Epithelial cell of proximal tubule (primary cell): ENCODE data around the gene ZDHHC1. TPM values are rescaled to one million over a fixed set of nuclear protein-coding genes. Genes with fewer than 3 reads are reported as not detected.

Experiments used
- DNase-seq: peaks from one replicate; pipeline ENCODE4 v3.0.0-alpha.2; 2011; ENCODE audit warnings: low read depth
- H3K4me3 ChIP-seq: 2 replicates; pipeline ENCODE4 v1.5.1; 2011; ENCODE audit warnings: low read depth, mild to moderate bottlenecking, low read length
- total RNA-seq: library from RNA; depleted of rRNA; stranded (reverse); fragments of >200 nt; gene quantifications from 2 replicates; pipeline ENCODE4 v1.2.3, GENCODE V29; 2015
- TF ChIP-seq, protein P1 (sequence below): conservative IDR thresholded peaks from 2 replicates; pipeline ENCODE4 v1.5.1; 2012; ENCODE audit warnings: low read depth, mild to moderate bottlenecking, low read length

Gene ZDHHC1
- total RNA-seq, 1 donor from 2014 or later = 7.3 TPM

GRCh38 chr16:67443265-67443664 is 27.0 kb upstream of the ZDHHC1 start:
- TF ChIP-seq, protein P1, sequence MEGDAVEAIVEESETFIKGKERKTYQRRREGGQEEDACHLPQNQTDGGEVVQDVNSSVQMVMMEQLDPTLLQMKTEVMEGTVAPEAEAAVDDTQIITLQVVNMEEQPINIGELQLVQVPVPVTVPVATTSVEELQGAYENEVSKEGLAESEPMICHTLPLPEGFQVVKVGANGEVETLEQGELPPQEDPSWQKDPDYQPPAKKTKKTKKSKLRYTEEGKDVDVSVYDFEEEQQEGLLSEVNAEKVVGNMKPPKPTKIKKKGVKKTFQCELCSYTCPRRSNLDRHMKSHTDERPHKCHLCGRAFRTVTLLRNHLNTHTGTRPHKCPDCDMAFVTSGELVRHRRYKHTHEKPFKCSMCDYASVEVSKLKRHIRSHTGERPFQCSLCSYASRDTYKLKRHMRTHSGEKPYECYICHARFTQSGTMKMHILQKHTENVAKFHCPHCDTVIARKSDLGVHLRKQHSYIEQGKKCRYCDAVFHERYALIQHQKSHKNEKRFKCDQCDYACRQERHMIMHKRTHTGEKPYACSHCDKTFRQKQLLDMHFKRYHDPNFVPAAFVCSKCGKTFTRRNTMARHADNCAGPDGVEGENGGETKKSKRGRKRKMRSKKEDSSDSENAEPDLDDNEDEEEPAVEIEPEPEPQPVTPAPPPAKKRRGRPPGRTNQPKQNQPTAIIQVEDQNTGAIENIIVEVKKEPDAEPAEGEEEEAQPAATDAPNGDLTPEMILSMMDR = no peak
- no peak for DNase-seq
- H3K4me3 ChIP-seq = no peak overlapping the region

- TF ChIP-seq, protein P1 = no peak
- DNase-seq = no peak
- H3K4me3 ChIP-seq = no peak overlapping the region
These were observed 26.4 kb upstream of the ZDHHC1 start for GRCh38 chr16:67442581-67443255.

DNA sequence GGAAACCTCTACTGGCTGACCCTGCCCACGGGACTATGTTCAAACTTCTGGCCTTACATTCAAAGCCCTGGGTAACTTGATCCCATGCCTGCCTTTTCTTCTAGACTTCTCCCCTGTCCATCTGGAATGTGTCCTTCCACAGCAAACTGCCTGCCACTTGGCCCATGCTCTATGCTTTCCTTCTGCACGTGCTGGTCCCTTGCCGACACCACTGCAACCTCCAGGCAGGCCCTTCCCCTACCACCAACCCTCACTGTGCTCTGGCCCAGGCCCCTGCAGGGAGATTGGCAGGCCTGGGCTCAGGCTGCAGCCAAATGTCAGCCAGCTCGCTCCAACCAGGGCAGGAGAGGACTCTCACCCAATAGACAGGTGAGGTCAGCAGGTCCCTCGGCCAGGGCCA is 25.6 kb upstream of the ZDHHC1 start:
- no peak overlapping the region for H3K4me3 ChIP-seq
- no peak for DNase-seq
- TF ChIP-seq, protein P1 = no peak

- TF ChIP-seq, protein P1 = no peak
- DNase-seq = no peak
- no peak overlapping the region for H3K4me3 ChIP-seq
These were observed 25.0 kb upstream of the ZDHHC1 start for GRCh38 chr16:67441271-67441753.

- TF ChIP-seq, protein P1 = no peak
- DNase-seq = no peak
- H3K4me3 ChIP-seq = no peak overlapping the region
These were observed 22.6 kb upstream of the ZDHHC1 start for GRCh38 chr16:67438824-67439393.

DNA sequence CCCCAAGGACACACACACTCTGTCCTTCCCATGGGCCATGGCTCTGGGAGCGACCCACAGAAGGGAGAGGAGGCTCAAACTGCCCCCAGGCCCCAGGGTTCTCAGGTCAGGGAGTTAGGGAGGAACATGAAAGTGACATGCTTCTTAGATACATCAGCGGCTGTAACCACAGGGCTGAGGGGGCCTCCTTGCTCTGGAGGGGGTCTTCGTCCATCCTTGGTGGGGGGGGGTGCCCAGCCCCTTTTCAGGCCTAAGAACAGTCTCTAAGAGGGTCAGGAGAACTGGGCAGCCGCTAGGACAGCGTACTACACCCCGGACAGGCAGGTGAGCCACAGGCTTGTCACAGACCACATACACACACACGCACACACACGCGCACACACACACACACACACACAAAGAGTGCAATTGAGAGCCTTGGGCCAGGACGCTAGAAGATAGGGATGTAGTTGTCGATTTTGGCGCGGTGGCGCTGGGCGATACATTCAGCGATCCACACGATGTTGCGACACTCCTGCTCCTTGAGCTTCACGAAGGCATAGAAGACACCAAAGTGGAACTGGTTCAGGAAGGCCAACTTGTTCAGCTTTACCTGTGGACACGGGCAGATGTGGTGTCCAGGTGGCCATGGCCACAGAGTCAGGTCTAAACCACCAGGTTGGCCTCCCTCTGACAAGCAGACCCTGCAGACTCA is 22.0 kb upstream of the ZDHHC1 start:
- TF ChIP-seq, protein P1 = no peak

GRCh38 chr16:67437513-67437912 is 21.2 kb upstream of the ZDHHC1 start:
- H3K4me3 ChIP-seq = no peak overlapping the region
- TF ChIP-seq, protein P1 = no peak
- DNase-seq = no peak

More for the DNA sequence above, 22.0 kb upstream of the ZDHHC1 start:
- no peak overlapping the region for H3K4me3 ChIP-seq
- no peak for DNase-seq
